GM19455 (cell line): ENCODE measurements around the gene ANXA5.
A peak's percentile ranks its signal among the peaks of the same experiment; 100 is the strongest.
"Not testable (repeated sequence)": the region's sequence is repeated elsewhere in the genome, so short reads cannot be mapped to it uniquely, and the experiment has no call there.

Source experiments
- ATAC-seq: cut with Tn5 transposase; IDR thresholded peaks from one replicate; pipeline ENCODE4 v1.9.1; 2021; ENCODE audit not compliant: unreplicated experiment

The ANXA5 gene

DNA sequence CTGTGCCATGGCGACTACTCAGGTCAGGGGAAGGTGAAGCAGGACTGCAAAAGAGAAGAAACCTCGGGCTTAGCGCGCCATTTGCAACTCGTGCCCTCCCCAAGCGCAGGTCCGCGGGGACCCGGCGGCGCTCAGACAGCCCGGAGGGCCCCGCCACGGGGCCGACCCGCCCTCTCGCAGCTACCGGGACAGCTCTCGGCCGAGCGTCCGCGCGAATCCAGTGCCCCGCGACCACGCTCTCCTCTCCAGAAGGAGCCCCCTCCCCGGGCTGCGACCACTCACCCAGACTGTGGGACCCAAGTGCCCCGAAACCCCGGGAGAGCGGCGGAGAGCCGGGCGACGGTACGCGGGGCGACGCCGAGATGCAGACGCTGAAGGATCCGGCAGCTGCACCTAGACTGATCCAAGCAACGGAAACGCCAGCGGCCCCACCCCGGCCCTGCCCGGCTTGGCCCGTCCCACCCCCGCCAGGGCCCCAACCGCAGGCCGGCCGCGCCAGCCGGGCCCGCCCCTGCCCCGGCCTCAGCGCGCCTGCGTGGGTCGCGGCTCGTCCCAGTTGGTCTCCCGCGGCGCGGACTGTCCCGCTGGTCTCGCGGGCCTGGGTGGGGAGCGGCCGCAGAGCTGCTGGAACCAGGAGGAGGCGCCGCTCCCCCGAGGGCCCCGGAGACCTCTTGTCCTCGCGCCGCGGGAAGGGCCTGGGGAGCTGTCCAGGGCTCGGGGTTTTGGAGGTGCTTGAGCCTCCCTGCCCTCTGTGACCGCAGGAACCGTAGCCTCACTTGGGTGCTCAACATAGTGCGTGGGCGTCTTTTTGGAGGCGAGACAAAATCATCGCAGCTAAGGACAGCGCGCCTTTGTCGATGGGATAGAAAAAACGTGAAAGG, at the start of gene ANXA5:
Gene ANXA5 (minus strand): TSS at position 400 of the 881 bp plus-strand sequence. CDS start 391 bp downstream, at position 9.
- peak; percentile 80 for ATAC-seq

DNA sequence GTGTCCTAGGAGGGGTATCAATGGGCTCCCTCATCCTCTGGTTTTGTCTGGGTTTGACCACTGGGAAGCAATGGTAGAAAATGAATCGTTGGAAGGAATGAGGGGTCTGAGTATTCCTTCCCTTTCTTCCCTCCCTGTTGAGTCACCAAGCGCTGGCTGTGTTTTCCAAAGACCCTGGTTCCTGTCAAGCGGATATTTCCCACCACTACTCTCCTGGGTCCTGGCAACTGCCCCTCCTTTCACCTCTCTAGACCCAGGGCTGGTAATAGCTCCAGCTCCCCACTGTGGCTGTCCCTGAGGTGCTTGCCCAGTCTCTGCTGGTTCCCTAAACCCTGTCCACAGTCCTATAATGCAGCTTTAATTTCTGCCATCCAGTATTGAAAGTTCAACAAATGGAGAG, 46.0 kb upstream of the ANXA5 start:
- ATAC-seq = no peak

DNA sequence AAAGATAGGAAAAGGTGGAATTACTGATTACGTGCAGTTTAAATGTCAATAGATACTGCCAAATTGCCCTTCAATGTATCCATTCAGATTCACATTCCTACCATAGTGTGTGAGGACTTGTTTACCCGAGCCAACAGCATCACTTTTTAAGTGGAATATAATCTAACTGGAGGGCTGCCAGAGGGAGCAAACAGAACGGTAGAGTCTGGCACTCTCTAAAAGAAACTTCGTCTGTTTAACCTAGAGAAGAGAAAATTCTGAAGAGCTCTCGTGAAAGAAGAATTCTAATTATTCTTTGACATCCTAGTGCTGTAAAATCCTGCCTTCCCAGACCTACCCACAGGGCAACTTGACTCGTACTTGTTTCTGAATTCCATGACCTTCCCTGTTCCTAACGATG, 45.0 kb upstream of the ANXA5 start:
- ATAC-seq = no peak

DNA sequence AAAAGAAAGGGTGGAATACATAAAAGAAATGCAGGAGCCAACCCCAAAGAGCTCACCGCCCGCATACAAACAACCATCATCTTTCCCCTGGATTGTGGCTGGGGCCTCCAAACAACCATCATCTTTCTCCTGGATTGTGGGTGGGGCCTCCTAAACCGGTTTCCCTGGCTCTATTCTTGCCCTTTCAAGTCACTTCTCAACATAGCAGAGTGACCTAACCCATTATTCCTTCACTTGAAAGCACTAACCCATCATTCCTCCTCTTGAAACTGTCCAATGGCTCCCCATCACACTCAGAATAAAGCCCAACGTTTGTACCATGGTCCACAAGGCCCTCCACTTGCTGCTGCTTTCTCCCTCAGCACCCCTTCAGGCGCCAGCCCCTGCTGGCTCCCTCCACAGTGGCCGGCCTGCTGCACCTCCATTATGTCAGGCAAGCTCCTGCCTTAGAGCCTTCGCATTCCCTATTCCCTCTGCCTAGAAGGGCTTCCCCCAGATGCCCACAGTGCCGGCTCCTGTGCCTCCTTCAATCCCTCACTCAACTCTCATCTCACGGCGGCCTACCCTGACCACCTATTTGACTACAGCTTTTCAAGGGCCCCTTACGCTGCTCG, 44.1 kb upstream of the ANXA5 start:
- no peak for ATAC-seq

DNA sequence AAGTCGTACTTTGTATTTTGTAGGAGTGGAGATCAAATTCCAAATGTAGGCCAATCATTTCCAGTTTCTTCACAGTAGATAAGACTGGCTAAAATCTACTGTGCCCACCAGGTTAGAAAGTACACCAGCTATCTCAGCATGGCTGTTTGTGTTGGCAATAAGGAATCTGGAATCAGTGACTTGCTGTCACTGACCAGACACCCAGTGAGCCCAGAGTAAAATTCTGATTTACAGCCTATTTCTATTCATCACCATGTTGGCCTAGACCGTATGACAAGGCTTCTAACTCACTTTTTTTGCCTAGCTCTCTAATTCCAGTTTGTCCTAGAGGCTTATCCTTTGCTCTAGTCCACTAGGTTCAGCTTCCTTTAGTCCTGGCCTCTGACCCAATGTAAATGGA, 42.8 kb upstream of the ANXA5 start:
- ATAC-seq = no peak

DNA sequence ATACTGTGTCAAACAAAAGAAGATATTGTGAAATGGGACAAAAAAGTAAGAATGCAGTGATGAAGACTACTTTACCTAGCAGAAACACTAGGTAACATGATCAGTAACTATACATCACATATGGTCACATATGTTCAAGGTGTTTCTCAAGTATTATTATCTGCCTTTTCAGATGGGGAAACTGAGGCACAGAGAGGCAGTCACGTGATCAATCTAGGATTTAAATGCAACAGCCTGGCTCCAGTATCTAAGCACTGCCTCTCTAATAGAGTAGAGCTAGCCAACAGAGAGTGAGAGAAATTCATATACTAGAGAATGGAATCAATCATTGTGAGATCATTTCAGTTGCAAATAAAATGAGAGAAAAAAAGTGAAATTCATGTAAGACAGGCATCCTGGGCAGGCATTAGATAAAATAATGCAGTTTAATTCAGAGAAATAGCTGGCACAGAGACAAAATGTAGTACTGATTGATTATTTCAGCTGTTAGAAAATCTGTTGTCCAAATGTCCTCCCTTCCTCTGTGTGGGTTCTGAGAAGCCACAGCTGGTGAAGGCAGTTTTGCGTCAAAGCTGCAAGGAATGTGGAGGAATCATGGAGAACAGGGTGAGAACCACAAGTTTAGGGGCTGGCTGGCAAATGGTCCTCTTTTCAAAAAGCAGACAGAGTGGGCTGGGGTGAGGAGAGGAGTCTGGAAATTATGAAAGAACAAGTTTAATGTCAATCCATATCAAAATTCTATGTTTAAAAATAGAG, 42.2 kb upstream of the ANXA5 start:
- ATAC-seq = no peak

DNA sequence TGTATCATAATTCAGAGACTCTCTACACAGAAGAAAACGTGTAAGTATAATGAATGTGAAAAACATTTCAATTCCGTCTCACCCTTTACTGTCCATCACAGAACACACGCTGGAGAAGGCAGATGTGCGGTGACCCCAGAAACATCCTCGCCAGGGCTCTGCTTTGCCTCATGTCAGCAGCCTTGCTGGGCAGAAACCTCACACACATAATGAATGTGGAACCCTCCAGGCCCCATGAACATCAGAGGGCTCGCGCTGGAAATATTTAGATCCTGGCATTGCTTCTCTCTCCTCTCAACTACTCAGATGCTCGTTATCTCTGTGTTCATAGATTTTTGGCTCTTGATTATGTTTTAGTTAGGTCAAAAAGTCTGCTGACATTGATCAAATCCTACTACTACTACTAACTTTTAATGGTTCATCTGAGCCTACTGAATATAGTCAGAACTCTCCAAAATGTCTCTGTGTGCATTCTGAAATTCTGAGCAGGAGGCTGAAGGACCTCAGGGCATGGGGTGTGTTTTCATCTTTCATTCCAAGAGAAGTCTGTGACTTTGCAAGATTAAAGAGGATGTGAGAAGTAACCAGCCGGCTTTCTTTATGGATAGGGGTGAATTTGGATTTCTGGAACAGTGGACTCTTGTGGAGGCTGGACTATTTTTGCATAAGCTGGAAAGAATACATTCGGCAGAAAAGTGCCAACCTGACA, 41.2 kb upstream of the ANXA5 start:
- ATAC-seq = no peak

DNA sequence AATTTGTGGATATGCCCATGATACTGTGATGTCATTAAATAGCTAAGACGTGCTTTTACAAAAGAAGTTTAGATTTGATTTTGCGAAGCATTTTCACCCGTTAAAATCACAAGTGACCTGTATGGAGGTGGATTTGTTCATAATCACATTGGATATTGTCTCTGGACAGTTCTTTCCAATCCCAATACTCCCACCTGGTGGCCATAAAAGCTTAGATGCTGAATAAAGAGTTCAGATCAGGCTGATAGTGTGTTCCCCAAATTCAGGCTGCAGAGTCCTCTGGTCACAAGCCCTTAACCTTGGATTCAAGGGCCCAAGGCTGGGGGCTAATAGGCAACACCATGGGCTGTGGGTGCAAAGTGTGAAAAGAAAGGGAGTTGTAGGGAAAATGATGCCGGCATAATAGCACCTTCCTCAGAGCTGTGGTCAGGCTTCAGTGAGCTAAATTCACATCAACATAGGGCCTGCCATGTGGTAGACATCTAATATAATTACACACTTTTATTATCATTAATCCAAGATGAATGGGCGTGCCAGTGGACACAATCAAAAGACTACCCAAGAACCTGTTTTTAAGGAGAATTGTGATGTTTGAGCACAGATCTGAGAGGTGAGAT, 40.1 kb upstream of the ANXA5 start:
- no peak for ATAC-seq

DNA sequence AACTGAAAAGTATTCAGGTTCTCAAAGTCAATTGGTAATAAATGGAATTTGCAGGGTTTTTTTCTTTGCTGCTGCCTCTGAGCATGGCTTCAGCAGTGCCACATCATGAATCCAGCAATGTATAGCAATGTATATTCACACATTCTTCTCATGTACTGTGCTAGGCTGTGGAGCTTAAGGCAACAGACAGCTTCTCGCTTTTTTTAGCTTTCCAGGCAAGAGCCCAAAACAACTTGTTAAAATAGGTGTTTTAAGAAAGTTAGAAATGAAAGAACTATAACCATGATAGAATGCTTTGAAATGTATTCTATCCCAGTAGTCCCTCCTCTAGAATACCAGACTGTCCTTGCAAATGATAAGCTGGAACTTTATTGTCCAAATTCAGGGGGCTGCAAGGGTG, 37.8 kb upstream of the ANXA5 start:
- ATAC-seq = no peak

GRCh38 chr4:121733942-121734341, 37.2 kb upstream of the ANXA5 start:
- no peak for ATAC-seq

- ATAC-seq = not testable (repeated sequence)
Observed at GRCh38 chr4:121729753-121730152, 33.0 kb upstream of the ANXA5 start.

GRCh38 chr4:121728798-121729226, 32.0 kb upstream of the ANXA5 start:
- no peak for ATAC-seq

- ATAC-seq = no peak
Observed at GRCh38 chr4:121728066-121728465, 31.3 kb upstream of the ANXA5 start.

- ATAC-seq = peak; percentile 99
Observed at GRCh38 chr4:121726642-121727268, 30.0 kb upstream of the ANXA5 start.

DNA sequence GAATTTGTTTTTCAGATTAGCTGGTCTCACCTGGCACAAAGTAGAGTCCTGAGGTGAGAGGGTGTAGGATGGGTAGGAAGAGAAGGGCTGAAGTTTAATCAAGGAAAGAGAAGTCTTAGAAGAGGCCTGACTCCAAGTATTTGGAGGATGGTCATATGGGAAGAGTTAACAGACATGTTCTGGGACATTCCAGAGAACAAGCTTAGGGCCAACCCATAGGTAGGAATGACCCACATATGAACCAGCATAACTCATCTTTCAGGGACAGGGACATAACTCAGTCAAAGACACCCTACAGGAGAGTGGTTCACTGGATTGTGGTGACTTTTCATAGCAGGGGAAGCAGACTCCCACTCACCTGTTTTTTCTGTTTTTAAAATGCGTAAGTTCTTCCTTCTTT, 27.9 kb upstream of the ANXA5 start:
- ATAC-seq = no peak

DNA sequence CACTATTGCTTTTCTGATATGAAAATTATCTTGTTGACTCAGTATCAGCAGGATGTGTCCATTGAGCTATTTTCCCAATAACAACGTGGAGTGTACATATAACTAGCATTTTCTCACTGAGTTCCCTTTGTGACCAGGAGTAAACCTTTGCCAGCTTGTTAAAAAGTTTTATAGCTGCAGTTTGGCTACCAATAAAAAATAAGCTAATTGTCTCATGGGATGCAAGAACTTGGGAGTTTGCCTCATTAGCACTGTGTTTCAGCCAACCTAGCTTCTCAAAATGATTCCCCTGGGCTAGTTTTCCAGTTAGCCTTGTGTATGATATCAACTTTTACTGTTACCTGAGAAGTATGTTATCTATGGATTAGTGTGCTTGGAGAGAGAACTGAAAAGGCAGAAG, 24.9 kb upstream of the ANXA5 start:
- ATAC-seq = no peak

DNA sequence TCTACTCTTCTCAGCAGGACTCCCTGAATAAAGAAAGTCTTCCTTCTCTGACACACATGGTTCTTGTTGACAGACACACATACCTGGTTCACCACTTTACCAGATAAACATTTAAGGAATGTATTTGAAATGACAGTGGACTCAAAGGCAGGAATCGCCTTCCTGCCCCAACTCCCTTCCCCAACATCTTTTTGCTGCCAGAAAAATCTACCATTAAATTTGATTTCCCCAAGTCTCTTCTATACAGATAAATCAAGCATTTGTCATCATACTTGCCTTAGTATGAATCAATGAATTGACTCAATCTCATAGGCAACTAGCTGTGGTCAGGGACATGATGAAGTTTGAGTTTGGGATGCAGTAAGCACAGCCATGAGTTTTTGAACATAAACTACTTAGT, 23.3 kb upstream of the ANXA5 start:
- ATAC-seq = no peak

DNA sequence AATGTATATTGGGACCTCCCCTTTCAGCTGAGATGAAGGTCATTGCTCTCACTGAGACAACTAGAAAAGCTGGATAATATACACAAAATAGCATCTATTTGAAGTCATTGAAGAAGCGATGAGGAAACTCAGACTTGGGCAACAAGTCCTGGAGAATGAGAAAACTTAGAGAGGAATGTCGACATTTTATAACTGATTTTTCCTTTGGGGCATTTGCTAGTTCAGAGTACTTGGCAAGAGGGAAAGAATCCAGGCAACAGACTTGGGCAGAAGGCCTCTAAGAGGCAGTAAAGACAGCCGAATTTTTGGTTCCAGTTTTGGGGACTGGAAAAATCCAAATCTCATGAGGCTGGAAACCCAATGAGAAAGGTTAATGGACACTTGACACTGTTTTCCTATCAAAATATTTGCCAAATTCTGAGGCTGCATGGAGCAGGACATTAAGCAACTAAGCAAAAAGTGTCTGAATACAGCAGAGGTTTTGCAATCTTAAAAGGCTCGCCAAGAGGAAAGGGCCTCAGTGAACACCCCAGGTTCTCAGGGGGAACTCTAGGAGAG, 21.0 kb upstream of the ANXA5 start:
- no peak for ATAC-seq

- ATAC-seq = no peak
Observed at GRCh38 chr4:121714548-121714947, 17.8 kb upstream of the ANXA5 start.

DNA sequence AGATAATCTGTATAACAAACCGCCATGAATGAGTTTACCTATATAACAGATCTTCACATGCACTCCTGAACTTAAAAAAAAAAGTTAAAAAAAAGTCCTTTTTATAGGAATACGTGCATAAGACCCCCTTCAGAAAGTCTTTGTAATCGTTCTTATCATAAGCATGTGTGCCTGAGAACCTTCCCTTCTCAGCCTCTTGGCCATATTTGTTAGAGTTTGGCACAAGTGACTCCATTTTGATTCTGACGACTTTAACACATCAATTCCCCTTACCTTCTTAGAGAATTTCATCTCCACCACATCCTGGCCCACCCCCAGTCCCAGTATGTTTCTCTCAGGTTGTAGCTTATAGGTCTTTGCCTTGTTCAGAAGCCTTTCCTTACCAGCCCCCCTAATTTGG, 16.0 kb upstream of the ANXA5 start:
- no peak for ATAC-seq
